T-cell (primary cell): ENCODE results near the gene SLF2. TPM values are rescaled to one million over a fixed set of nuclear protein-coding genes. Genes with fewer than 3 reads are reported as not detected.

Experiments used
- ATAC-seq, 4 experiments: fragments of 200-7000 bp in 3 of 4; fragments of 150-1000 bp in 1 of 4; cut with Tn5 transposase; replicated peaks in 1 of 4; 1 replicate in 3 of 4; 2 replicates in 1 of 4; pipeline ENCODE4 v1.10.0; 2021; ENCODE audit warnings: moderate library complexity in 3 of 4, mild to moderate bottlenecking in 2 of 4, moderate number of reproducible peaks in 1 of 4
- CTCF ChIA-PET, 2 donors: fragments of 300-600 bp; sonication (Branson Sonifier 250); formaldehyde crosslinking; loops; one replicate each; lab custom pipeline; 2022; ENCODE audit warnings: antibody characterized with exemption in 2 of 2; lab: Charles Lee
- POLR2A ChIA-PET, 2 donors: fragments of 300-600 bp; sonication (Branson Sonifier 250); formaldehyde crosslinking; loops; one replicate each; lab custom pipeline; 2022; ENCODE audit warnings: antibody characterized with exemption in 2 of 2; lab: Charles Lee
- DNase-seq, 35 experiments: peaks; one replicate each; pipeline versions ENCODE4 v3.0.0 to v3.0.0-alpha.2; 2013 to 2023
- H3K27ac ChIP-seq: one replicate; pipeline ENCODE4 v1.5.1; 2013; ENCODE audit warnings: low read length
- H3K27me3 ChIP-seq, 2 experiments: replicated peaks in 1 of 2; 1 replicate in 1 of 2; 2 replicates in 1 of 2; pipeline versions ENCODE4 v1.6.1 to v1.7.0; 2013; ENCODE audit warnings: low read length in 1 of 2, mixed read lengths in 1 of 2; ENCODE audit not compliant: control insufficient read depth in 2 of 2, insufficient read depth in 2 of 2; ENCODE audit errors: extremely low read depth in 1 of 2
- H3K36me3 ChIP-seq, 2 donors: 1 replicate in 1 of 2; 2 replicates in 1 of 2; pipeline versions ENCODE4 v1.6.1 to v1.7.0; 2013; ENCODE audit warnings: low read length in 1 of 2; ENCODE audit not compliant: control insufficient read depth in 2 of 2, insufficient read depth in 1 of 2; ENCODE audit errors: extremely low read depth in 1 of 2
- H3K4me1 ChIP-seq, 2 experiments: 1 replicate in 1 of 2; 2 replicates in 1 of 2; pipeline versions ENCODE4 v1.6.1 to v1.7.0; 2013; ENCODE audit warnings: low read length in 2 of 2, mixed read lengths in 1 of 2; ENCODE audit not compliant: insufficient read depth in 2 of 2, control insufficient read depth in 1 of 2; ENCODE audit errors: extremely low read depth in 1 of 2
- H3K4me3 ChIP-seq, 2 donors: 1 replicate in 1 of 2; 2 replicates in 1 of 2; pipeline versions ENCODE4 v1.5.1 to v1.7.0; 2013; ENCODE audit warnings: mild to moderate bottlenecking in 2 of 2, low read length in 1 of 2, moderate library complexity in 1 of 2; ENCODE audit not compliant: control insufficient read depth in 1 of 2; ENCODE audit errors: extremely low read depth in 1 of 2
- H3K9me3 ChIP-seq: 2 replicates; pipeline ENCODE4 v1.7.0; 2013
- H3K27ac Mint-ChIP-seq, 2 donors: one replicate each; pipeline ENCODE4 v1.8.0; 2020 to 2021; ENCODE audit warnings: mild to moderate bottlenecking in 2 of 2, mixed read lengths in 2 of 2
- H3K27me3 Mint-ChIP-seq, 2 donors: one replicate each; pipeline ENCODE4 v1.8.0; 2021 to 2022; ENCODE audit warnings: mixed read lengths in 2 of 2
- H3K36me3 Mint-ChIP-seq: one replicate; pipeline ENCODE4 v1.8.0; 2021; ENCODE audit warnings: mixed read lengths
- H3K4me1 Mint-ChIP-seq, 3 donors: one replicate each; pipeline ENCODE4 v1.8.0; 2020 to 2022; ENCODE audit warnings: mixed read lengths in 3 of 3, mild to moderate bottlenecking in 1 of 3
- H3K4me3 Mint-ChIP-seq, 3 donors: one replicate each; pipeline ENCODE4 v1.8.0; 2020 to 2022; ENCODE audit warnings: mild to moderate bottlenecking in 3 of 3, mixed read lengths in 3 of 3, moderate library complexity in 3 of 3
- H3K9me3 Mint-ChIP-seq, 3 donors: one replicate each; pipeline ENCODE4 v1.8.0; 2020 to 2022; ENCODE audit warnings: mixed read lengths in 3 of 3
- WGBS: methylation state at CpG from one replicate; pipeline ENCODE4 v1.1.5; 2013; ENCODE audit warnings: missing lambda C conversion rate; ENCODE audit not compliant: insufficient coverage; 5-methylcytosine and 5-hydroxymethylcytosine counted together
- total RNA-seq, 35 experiments: library from RNA in 6 of 35; stranded (reverse) in 6 of 35; fragments of 120-200 nt in 1 of 35; gene quantifications; one replicate each; pipeline versions ENCODE4 v1.2.1 to v1.2.4 and lab custom pipeline; 2013 to 2026

The SLF2 gene, protein sequence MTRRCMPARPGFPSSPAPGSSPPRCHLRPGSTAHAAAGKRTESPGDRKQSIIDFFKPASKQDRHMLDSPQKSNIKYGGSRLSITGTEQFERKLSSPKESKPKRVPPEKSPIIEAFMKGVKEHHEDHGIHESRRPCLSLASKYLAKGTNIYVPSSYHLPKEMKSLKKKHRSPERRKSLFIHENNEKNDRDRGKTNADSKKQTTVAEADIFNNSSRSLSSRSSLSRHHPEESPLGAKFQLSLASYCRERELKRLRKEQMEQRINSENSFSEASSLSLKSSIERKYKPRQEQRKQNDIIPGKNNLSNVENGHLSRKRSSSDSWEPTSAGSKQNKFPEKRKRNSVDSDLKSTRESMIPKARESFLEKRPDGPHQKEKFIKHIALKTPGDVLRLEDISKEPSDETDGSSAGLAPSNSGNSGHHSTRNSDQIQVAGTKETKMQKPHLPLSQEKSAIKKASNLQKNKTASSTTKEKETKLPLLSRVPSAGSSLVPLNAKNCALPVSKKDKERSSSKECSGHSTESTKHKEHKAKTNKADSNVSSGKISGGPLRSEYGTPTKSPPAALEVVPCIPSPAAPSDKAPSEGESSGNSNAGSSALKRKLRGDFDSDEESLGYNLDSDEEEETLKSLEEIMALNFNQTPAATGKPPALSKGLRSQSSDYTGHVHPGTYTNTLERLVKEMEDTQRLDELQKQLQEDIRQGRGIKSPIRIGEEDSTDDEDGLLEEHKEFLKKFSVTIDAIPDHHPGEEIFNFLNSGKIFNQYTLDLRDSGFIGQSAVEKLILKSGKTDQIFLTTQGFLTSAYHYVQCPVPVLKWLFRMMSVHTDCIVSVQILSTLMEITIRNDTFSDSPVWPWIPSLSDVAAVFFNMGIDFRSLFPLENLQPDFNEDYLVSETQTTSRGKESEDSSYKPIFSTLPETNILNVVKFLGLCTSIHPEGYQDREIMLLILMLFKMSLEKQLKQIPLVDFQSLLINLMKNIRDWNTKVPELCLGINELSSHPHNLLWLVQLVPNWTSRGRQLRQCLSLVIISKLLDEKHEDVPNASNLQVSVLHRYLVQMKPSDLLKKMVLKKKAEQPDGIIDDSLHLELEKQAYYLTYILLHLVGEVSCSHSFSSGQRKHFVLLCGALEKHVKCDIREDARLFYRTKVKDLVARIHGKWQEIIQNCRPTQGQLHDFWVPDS
- 10 to 100 TPM; 20.0 to 43.0 (median 31.3) TPM for total RNA-seq
- total RNA-seq (2013), result 38.7 TPM
- total RNA-seq (lab: John Stamatoyannopoulos, UW), result 29.4 to 136 (median 63.7) reads per million in 29 experiments

GRCh38 chr10:100912605-100913469, at the start of gene SLF2:
Gene SLF2 (plus strand): TSS chr10:100912963. CDS start chr10:100913111, 148 bp downstream.
- WGBS, result under 1% methylated on average over 46 of the region's 71 CpGs

DNA sequence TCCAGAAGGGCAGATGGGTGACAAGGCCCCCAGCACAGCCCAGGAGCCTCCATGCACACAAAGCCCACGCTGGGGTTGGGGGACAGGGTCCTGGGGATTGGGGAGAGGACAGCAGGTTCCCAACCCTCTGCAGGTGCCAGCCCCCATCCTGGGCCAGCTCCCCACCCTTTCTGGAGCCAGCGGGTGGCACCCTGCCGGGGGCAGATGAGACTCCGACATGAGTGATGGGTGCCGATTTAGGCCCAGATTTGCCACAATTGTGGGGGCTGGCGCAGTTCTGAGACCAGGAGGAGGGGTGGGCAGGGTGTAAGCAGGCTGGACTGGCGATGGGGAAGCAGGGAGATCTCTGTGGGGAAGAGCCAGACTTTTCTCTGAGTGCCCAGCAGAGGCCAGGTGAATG, 49.3 kb upstream of the SLF2 start:
- POLR2A ChIA-PET, result no interaction called here

More at GRCh38 chr10:100912605-100913469, at the start of gene SLF2:
- H3K36me3 Mint-ChIP-seq, result peaks cover 16% of the 10 kb centered on the region
- ATAC-seq (peak; percentile 91 to 97 (median 96)), DNase-seq (peak; percentile 78 to 93 (median 84))
- Histone ChIP-seq H3K9me3 (no peaks in the 10 kb centered on the region), H3K27me3 (no peaks in the 10 kb centered on the region), H3K4me3 (peak within 1 kb of the TSS; percentile 70 to 90), H3K4me1 (peaks cover 13 to 24% of the 10 kb centered on the region in 2 experiments), H3K36me3 (peaks cover 5 to 18% of the 10 kb centered on the region in 2 donors), H3K27ac (peak within 1 kb of the TSS; percentile 75)
- H3K27ac Mint-ChIP-seq, result peak within 1 kb of the TSS; percentile 95 to 98
- peak within 1 kb of the TSS; percentile 99 for H3K4me3 Mint-ChIP-seq
- no peaks in the 10 kb centered on the region for H3K9me3 Mint-ChIP-seq
- POLR2A ChIA-PET, result interaction anchor here (0.5 to 1.4 kb wide), 2 partner anchors 62 to 118 kb away, joined by 3 to 4 read pairs; partner anchors contain the start of genes PDZD7 (in 1 of the 2) and SFXN3 (in 1 of the 2)
- H3K27me3 Mint-ChIP-seq, result no peaks in the 10 kb centered on the region
- CTCF ChIA-PET, result interaction anchor here (0.5 to 1.3 kb wide), 2 partner anchors 349 to 1710 kb away, joined by 3 read pairs; no protein-coding TSS in a partner anchor
- peaks cover 40 to 54% (median 46%) of the 10 kb centered on the region in 3 donors for H3K4me1 Mint-ChIP-seq

DNA sequence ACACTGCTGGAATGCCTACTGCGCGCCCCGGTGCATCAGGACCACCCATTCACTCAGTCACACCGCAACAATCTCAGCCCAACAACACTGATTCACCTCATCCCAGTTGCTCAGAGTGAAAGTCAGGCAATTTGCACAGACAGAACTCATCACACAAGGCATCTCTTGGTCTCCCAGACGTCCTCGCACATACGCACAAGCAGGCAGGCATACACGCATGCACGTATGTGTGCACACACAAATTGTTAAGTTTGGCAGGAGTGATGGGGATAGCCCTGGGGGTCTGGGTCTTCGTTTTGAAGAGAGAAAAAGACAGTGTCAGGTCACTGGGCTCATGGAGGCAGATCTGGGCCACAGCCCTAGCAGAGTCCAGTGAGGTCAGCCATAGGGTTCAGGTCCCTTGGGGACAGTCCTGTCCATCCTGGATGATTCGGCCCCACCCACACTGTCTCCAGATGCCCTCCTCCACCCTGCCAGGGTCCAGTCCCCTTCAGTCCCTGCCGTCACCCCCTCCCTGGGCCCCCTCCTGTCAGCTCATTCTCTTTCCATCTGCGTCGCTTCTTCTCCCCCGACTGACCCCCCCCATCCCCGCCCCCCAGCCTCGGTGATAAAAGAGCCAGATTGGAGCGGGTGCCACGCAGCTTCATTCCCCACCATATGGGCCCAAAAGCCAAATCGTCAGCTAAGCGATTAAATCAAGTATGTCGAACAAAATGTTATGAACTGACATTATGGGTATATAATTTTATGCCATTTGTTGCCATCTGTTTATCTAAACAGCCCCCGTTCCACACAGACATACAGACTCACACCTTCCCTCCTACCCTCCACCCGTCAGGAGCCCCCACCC, 48.5 kb upstream of the SLF2 start:
- peaks cover 3 to 68% of the 10 kb centered on the region in 2 experiments for H3K27me3 ChIP-seq
- Mint-ChIP-seq H3K4me1 (peaks cover 2 to 6% (median 2%) of the 10 kb centered on the region in 3 donors), H3K27me3 (peaks cover 44 to 71% of the 10 kb centered on the region in 2 donors), H3K36me3 (no peaks in the 10 kb centered on the region), H3K4me3 (no peak overlapping the region), H3K9me3 (no peaks in the 10 kb centered on the region), H3K27ac (peak overlapping the region in 1 of 2 donors; percentile 36)
- H3K27ac ChIP-seq, result no peak overlapping the region
- ChIA-PET CTCF (no interaction called here), POLR2A (no interaction called here)
- H3K36me3 ChIP-seq, result no peaks in the 10 kb centered on the region
- H3K4me1 ChIP-seq, result no peaks in the 10 kb centered on the region
- H3K9me3 ChIP-seq, result no peaks in the 10 kb centered on the region
- ATAC-seq (no peak), DNase-seq (no peak)
- H3K4me3 ChIP-seq, result no peak overlapping the region
- 78% methylated on average over 11 of the region's 24 CpGs for WGBS

More for the DNA sequence above, 49.3 kb upstream of the SLF2 start:
- Histone ChIP-seq H3K4me1 (no peaks in the 10 kb centered on the region), H3K27ac (no peak overlapping the region), H3K4me3 (no peak overlapping the region), H3K36me3 (no peaks in the 10 kb centered on the region), H3K27me3 (peaks cover 3 to 67% of the 10 kb centered on the region in 2 experiments), H3K9me3 (no peaks in the 10 kb centered on the region)
- ATAC-seq (no peak), DNase-seq (no peak)
- peaks cover 53 to 76% of the 10 kb centered on the region in 2 donors for H3K27me3 Mint-ChIP-seq
- H3K4me1 Mint-ChIP-seq, result peaks cover 2 to 6% (median 2%) of the 10 kb centered on the region in 3 donors
- no peak overlapping the region for H3K4me3 Mint-ChIP-seq
- H3K9me3 Mint-ChIP-seq, result no peaks in the 10 kb centered on the region
- 76% methylated on average over 6 of the region's 7 CpGs for WGBS
- CTCF ChIA-PET, result no interaction called here
- H3K27ac Mint-ChIP-seq, result no peak overlapping the region
- H3K36me3 Mint-ChIP-seq, result no peaks in the 10 kb centered on the region

GRCh38 chr10:100864978-100865377, 47.8 kb upstream of the SLF2 start:
- Histone ChIP-seq H3K36me3 (no peaks in the 10 kb centered on the region), H3K27me3 (peaks cover 3 to 67% of the 10 kb centered on the region in 2 experiments), H3K4me3 (no peak overlapping the region), H3K4me1 (no peaks in the 10 kb centered on the region), H3K9me3 (no peaks in the 10 kb centered on the region), H3K27ac (no peak overlapping the region)
- peaks cover 40 to 66% of the 10 kb centered on the region in 2 donors for H3K27me3 Mint-ChIP-seq
- no peaks in the 10 kb centered on the region for H3K36me3 Mint-ChIP-seq
- ATAC-seq (no peak), DNase-seq (no peak)
- no peaks in the 10 kb centered on the region for H3K9me3 Mint-ChIP-seq
- H3K4me1 Mint-ChIP-seq, result peaks cover 2 to 6% (median 2%) of the 10 kb centered on the region in 3 donors
- no peak overlapping the region for H3K4me3 Mint-ChIP-seq
- ChIA-PET POLR2A (no interaction called here), CTCF (no interaction called here)
- H3K27ac Mint-ChIP-seq, result no peak overlapping the region
- WGBS, result 82% methylated on average over 4 of the region's 4 CpGs

DNA sequence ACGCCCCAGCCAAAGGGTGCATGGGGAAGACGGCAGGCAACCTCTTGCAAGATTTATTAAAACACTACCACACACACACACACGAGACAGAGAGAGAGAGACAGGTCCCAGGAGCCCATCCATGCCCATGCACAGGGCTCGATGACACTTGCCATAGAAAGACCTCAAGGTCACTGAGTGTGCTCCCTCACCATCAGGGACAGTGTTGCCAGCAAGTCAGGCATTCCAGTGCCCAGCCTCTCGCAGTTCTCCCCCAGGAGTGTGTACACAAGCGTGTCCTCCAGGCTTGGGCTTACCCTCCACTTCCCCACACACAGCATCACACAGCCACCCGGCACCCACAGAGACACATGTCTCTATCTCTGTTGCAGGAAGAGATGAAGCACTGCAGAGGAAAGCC, 46.8 kb upstream of the SLF2 start:
- no peak overlapping the region for H3K27ac Mint-ChIP-seq
- peaks cover 3 to 58% of the 10 kb centered on the region in 2 experiments for H3K27me3 ChIP-seq
- POLR2A ChIA-PET, result no interaction called here
- H3K9me3 ChIP-seq, result no peaks in the 10 kb centered on the region
- H3K9me3 Mint-ChIP-seq, result no peaks in the 10 kb centered on the region
- DNase-seq (no peak), ATAC-seq (no peak)
- H3K4me3 Mint-ChIP-seq, result no peak overlapping the region
- H3K4me1 Mint-ChIP-seq, result peaks cover 2 to 6% (median 2%) of the 10 kb centered on the region in 3 donors
- no peaks in the 10 kb centered on the region for H3K36me3 Mint-ChIP-seq
- H3K27me3 Mint-ChIP-seq, result peaks cover 40 to 58% of the 10 kb centered on the region in 2 donors
- 67% methylated on average over 2 of the region's 7 CpGs for WGBS
- H3K27ac ChIP-seq, result no peak overlapping the region
- CTCF ChIA-PET, result no interaction called here
- H3K4me3 ChIP-seq, result no peak overlapping the region
- H3K36me3 ChIP-seq, result no peaks in the 10 kb centered on the region
- no peaks in the 10 kb centered on the region for H3K4me1 ChIP-seq
